Stimulated activated CD8-positive, alpha-beta memory T cell treated with anti-CD3 and anti-CD28 coated beads, Interleukin-7, amount 100 ng/mL, for 1 hour (primary cell): ENCODE data around the gene TLCD5.

ENCODE experiments used
- DNase-seq, 2 donors: peaks; one replicate each; pipeline ENCODE4 v3.0.0-alpha.2; 2020; ENCODE audit warnings: low read depth in 2 of 2

TLCD5 gene

GRCh38 chr11:120307476-120307875 is 17.6 kb upstream of the TLCD5 start:
- DNase-seq: no peak

- DNase-seq: no peak
These were observed 17.0 kb upstream of the TLCD5 start for GRCh38 chr11:120308081-120308480.

- no peak for DNase-seq
These were observed 14.2 kb upstream of the TLCD5 start for GRCh38 chr11:120310870-120311269.

- DNase-seq: no peak
These were observed 10.2 kb upstream of the TLCD5 start for GRCh38 chr11:120314861-120315260.

- no peak for DNase-seq
These were observed 8.0 kb upstream of the TLCD5 start for GRCh38 chr11:120316880-120317688.

GRCh38 chr11:120317689-120318480 is 7.2 kb upstream of the TLCD5 start:
- no peak for DNase-seq

GRCh38 chr11:120318906-120319305 is 6.2 kb upstream of the TLCD5 start:
- DNase-seq: no peak

GRCh38 chr11:120326228-120326627 is 1.1 kb downstream of the TLCD5 start:
- no peak for DNase-seq

- no peak for DNase-seq
These were observed 1.8 kb downstream of the TLCD5 start for GRCh38 chr11:120326845-120327281.

- DNase-seq: no peak
These were observed 2.2 kb downstream of the TLCD5 start for GRCh38 chr11:120327311-120327710.

- no peak for DNase-seq
These were observed 4.5 kb downstream of the TLCD5 start for GRCh38 chr11:120329556-120329955.

GRCh38 chr11:120330045-120330444 is 4.9 kb downstream of the TLCD5 start:
- DNase-seq: no peak

- DNase-seq: no peak
These were observed 6.3 kb downstream of the TLCD5 start for GRCh38 chr11:120331301-120331996.

GRCh38 chr11:120332822-120333716 is 8.0 kb downstream of the TLCD5 start:
- no peak for DNase-seq

- no peak for DNase-seq
These were observed 8.7 kb downstream of the TLCD5 start for GRCh38 chr11:120333801-120334200.

GRCh38 chr11:120334332-120334731 is 9.2 kb downstream of the TLCD5 start:
- DNase-seq: no peak

GRCh38 chr11:120334894-120335462 is 9.9 kb downstream of the TLCD5 start:
- DNase-seq: peak in 1 of 2 donors; percentile 12

GRCh38 chr11:120335556-120335907 is 10.4 kb downstream of the TLCD5 start:
- DNase-seq: no peak

GRCh38 chr11:120335908-120336640 is 11.0 kb downstream of the TLCD5 start, which contains the start of gene ARHGEF12:
ARHGEF12 (plus strand) TSS chr11:120336413; CDS start chr11:120337244, 831 bp downstream.
- DNase-seq: peak; percentile 50 to 51
